ENCODE measurements around the gene ALDOA.

DNA sequence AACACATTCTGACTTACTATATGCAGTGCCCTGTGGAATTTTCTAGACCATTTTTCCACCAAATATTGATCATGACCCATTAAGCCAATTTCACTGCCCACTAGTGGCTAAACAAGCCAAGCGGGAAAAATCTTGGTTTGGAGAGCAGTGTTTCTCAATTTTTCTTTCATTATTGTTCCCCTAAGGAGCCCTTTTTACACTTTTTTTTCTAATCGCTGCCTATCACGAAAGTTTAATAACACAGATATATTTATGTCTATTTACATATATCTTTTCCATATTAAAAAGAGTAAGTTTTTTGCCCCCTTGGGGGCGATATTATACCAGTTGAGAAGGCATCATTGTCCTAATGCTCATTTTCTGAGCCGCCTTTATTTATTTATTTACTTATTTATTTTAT is 23.7 kb upstream of the ALDOA start:
- TF ChIP-seq ZNF274 (IDR thresholded peaks at IDR 0.05; ENCODE audit: low read depth, low read length) (no peak), SUZ12 (IDR thresholded peaks at IDR 0.05; ENCODE audit: extremely low read depth, insufficient read depth, insufficient read length) (no peak)
